ENCODE data around the gene NALF2. TPM values are rescaled to one million over a fixed set of nuclear protein-coding genes. Genes with fewer than 3 reads are reported as not detected.

The NALF2 gene
- total RNA-seq, 1 donor from 2014 or later: 0.43 TPM

DNA sequence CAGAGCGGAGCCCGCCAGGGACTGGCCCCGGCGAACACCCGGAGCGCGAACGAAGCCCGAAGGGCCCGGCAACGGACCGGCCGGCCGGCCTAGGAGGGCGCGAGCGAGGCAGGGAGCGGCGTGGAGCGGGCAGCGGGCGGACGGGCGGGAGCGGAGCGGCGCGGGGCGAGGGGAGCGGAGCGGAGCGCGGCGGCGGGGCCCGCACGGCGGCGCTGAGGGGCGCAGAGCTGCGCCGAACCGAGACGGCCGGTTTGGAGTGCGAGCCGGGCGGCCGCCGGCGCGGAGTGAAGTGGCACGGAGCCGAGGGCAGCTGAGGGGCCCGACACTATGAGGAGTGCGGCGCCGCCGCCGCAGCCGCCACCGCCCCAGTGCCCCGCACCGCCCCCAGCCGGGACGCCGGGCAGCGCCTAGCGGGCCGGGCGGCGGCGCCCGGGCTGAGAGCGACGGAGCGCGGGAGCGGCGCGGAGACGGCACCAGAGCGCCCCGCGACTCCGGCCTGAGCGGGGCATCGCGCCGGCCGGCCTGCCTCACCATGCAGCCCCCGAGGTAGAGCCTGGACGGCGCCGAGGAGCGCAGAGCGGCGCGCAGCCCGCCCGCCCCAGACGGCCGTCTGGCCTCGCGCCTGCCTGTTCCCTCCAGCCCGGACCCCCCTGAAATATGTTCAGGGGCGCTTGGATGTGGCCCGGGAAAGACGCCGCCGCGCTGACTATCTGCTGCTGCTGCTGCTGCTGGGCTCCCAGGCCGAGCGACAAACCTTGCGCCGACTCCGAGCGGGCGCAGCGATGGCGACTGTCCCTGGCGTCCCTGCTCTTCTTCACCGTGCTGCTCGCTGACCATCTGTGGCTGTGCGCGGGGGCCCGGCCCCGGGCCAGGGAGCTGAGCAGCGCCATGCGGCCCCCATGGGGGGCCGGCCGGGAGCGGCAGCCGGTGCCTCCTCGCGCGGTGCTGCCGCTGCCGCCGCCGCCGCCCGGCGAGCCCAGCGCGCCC, 793 bp downstream of the NALF2 start:
- Histone ChIP-seq H3K27ac (no peak overlapping the region), H3K27me3 (no peaks in the 10 kb centered on the region), H3K4me3 (peak overlapping the region; percentile 51 to 66), H3K9me3 (no peaks in the 10 kb centered on the region), H3K4me1 (no peaks in the 10 kb centered on the region), H3K36me3 (no peaks in the 10 kb centered on the region)
- TF ChIP-seq, protein P1, sequence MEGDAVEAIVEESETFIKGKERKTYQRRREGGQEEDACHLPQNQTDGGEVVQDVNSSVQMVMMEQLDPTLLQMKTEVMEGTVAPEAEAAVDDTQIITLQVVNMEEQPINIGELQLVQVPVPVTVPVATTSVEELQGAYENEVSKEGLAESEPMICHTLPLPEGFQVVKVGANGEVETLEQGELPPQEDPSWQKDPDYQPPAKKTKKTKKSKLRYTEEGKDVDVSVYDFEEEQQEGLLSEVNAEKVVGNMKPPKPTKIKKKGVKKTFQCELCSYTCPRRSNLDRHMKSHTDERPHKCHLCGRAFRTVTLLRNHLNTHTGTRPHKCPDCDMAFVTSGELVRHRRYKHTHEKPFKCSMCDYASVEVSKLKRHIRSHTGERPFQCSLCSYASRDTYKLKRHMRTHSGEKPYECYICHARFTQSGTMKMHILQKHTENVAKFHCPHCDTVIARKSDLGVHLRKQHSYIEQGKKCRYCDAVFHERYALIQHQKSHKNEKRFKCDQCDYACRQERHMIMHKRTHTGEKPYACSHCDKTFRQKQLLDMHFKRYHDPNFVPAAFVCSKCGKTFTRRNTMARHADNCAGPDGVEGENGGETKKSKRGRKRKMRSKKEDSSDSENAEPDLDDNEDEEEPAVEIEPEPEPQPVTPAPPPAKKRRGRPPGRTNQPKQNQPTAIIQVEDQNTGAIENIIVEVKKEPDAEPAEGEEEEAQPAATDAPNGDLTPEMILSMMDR (IDR thresholded peaks at IDR 0.05): no peak
- DNase-seq (ENCODE audit: low spot score in 2 of 2): no peak
- intact Hi-C loops (cut with DNase I): no loop called here

DNA sequence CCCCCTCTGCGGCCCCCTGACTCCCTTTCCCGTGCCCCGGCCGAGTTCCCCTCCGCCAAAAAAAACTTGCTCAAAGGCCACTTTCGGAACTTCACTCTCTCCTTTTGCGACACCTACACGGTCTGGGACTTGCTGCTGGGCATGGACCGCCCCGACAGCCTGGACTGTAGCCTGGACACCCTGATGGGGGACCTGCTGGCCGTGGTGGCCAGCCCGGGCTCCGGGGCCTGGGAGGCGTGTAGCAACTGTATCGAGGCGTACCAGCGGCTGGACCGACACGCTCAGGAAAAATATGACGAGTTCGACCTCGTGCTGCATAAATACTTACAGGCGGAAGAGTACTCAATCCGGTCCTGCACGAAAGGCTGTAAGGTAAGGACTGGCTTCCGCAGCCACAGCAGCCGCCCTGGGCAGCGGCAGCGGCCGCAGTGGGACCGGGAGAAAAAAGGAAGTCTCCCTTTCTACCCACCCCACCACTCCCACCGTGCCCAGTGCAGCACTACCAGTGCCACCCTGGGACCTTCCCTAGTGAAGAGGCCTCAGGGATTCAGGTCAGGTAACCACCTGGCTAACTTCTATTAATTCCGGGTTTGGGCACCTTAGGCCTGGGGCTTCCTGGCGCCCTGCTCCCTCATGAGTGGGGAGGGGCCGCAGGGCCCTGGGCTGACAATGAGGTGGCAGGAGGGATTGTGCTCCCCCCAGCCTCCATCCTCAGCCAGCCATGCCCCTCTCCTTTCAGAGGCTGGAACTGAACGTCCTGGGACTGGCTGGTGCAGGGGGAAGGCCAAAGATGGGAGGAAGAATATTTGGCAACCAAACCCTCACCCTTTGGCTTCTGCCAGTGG, 1.9 kb downstream of the NALF2 start:
- no peaks in the 10 kb centered on the region for H3K9me3 ChIP-seq
- H3K4me1 ChIP-seq: no peaks in the 10 kb centered on the region
- no peak overlapping the region for H3K27ac ChIP-seq
- TF ChIP-seq, protein P1 (IDR thresholded peaks at IDR 0.05): no peak
- no peaks in the 10 kb centered on the region for H3K36me3 ChIP-seq
- H3K27me3 ChIP-seq: no peaks in the 10 kb centered on the region
- intact Hi-C loops (cut with DNase I): no loop called here
- peak overlapping the region in 1 of 2 donors; percentile 66 for H3K4me3 ChIP-seq
- no peak for DNase-seq (ENCODE audit: low spot score in 2 of 2)

DNA sequence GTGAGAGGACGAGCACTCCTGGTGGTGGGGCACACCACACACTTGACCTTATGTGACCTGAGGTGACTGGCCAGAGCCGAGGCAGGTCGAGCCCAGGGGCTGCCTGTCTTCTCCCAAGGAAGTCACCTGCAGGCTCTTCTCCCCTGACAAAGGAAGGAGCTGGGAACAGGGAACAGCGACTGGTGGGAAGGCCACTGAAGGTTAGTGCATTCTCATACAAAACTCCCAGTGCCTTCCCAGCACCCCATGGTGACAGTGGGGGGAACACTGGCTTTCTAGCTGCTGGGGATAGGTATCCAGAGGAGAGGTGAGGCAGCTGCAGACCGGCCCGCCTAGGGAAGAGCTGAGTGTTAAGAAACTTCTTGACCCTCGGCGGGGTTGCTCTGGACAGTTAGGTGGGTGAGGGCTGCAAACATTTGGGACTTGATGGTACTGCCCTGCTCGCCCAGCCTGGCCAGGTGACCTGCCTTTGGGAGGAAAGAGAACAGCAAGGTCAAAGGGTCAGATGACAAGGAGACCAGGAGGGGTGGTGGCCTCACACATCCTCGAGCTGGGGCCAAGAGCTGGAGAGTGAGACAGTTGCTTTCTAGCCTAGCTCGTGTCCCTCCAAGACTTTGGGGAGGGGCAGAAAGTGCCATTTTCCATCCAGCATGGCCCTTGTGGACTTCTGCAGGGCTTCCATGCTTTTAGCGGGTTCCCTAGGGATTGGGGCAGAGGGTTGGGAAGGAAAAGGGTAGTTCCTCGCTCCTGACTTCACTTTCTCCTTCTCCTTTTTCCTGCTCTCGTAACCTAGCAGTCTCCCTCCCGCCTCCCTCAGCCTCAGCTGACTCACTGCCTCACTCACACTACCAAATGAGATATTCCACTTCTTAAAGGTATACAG, 2.7 kb downstream of the NALF2 start:
- H3K36me3 ChIP-seq: no peaks in the 10 kb centered on the region
- no peak overlapping the region for H3K27ac ChIP-seq
- no peaks in the 10 kb centered on the region for H3K9me3 ChIP-seq
- TF ChIP-seq, protein P1 (IDR thresholded peaks at IDR 0.05): no peak
- no peak for DNase-seq (ENCODE audit: low spot score in 2 of 2)
- H3K4me1 ChIP-seq: no peaks in the 10 kb centered on the region
- no peak overlapping the region for H3K4me3 ChIP-seq
- intact Hi-C loops (cut with DNase I): no loop called here
- H3K27me3 ChIP-seq: no peaks in the 10 kb centered on the region

GRCh38 chrX:69507500-69507789, 3.3 kb downstream of the NALF2 start:
- H3K27ac ChIP-seq: no peak overlapping the region
- no peaks in the 10 kb centered on the region for H3K36me3 ChIP-seq
- intact Hi-C loops (cut with DNase I): no loop called here
- no peaks in the 10 kb centered on the region for H3K27me3 ChIP-seq
- H3K4me3 ChIP-seq: no peak overlapping the region
- no peaks in the 10 kb centered on the region for H3K9me3 ChIP-seq
- DNase-seq (ENCODE audit: low spot score in 2 of 2): peak in 1 of 2 donors; percentile 12
- TF ChIP-seq, protein P1 (IDR thresholded peaks at IDR 0.05): no peak
- no peaks in the 10 kb centered on the region for H3K4me1 ChIP-seq

- TF ChIP-seq, protein P1 (IDR thresholded peaks at IDR 0.05): no peak
- intact Hi-C loops (cut with DNase I): no loop called here
- H3K27me3 ChIP-seq: no peaks in the 10 kb centered on the region
Measured at GRCh38 chrX:69508610-69509009, 4.5 kb downstream of the NALF2 start.

More at GRCh38 chrX:69508610-69509009, 4.5 kb downstream of the NALF2 start:
- DNase-seq (ENCODE audit: low spot score in 2 of 2): peak in 1 of 2 donors; percentile 48
- H3K27ac ChIP-seq: no peak overlapping the region
- no peaks in the 10 kb centered on the region for H3K9me3 ChIP-seq
- H3K4me1 ChIP-seq: no peaks in the 10 kb centered on the region
- no peaks in the 10 kb centered on the region for H3K36me3 ChIP-seq
- H3K4me3 ChIP-seq: no peak overlapping the region

All from ascending aorta (tissue), 2 donors.